IMR-90 (cell line): ENCODE results near the gene KIAA0319L. TPM values are rescaled to one million over a fixed set of nuclear protein-coding genes. Genes with fewer than 3 reads are reported as not detected.

ENCODE experiments used
- ATAC-seq: fragments of 200-7000 bp; cut with Tn5 transposase; 2 replicates; pipeline ENCODE4 v1.9.1; 2020; ENCODE audit warnings: low read depth, mild to moderate bottlenecking, moderate library complexity
- BruUV-seq: library from RNA; stranded (reverse); fragments of 400-500 nt; replicated peaks from 2 replicates; lab custom pipeline; 2021; lab: Mats Ljungman, UMichigan
- CTCF ChIA-PET: fragments of 300-600 bp; formaldehyde crosslinking; extraction: SDS; loops from one replicate; lab custom pipeline; 2021; ENCODE audit warnings: antibody characterized with exemption; lab: Yijun Ruan, JAX
- POLR2A ChIA-PET: fragments of 300-600 bp; sonication (Branson Sonifier 250); formaldehyde crosslinking; loops from one replicate; lab custom pipeline; 2022; ENCODE audit warnings: antibody characterized with exemption; ENCODE audit not compliant: unreplicated experiment; lab: Charles Lee
- DNase-seq: peaks from one replicate; pipeline ENCODE4 v3.0.0; 2013
- H2AFZ ChIP-seq: replicated peaks from 2 replicates; pipeline ENCODE3; 2013; ENCODE audit warnings: low read length, mild to moderate bottlenecking; ENCODE audit not compliant: poor library complexity
- H2AK5ac ChIP-seq: 2 replicates; pipeline ENCODE4 v1.6.1; 2013; ENCODE audit warnings: low read depth, low read length, inconsistent platforms
- H2AK9ac ChIP-seq: replicated peaks from 2 replicates; pipeline ENCODE3; 2013; ENCODE audit warnings: mild to moderate bottlenecking, low read depth, low read length, moderate library complexity; ENCODE audit not compliant: poor library complexity
- H2BK120ac ChIP-seq: 2 replicates; pipeline ENCODE4 v1.6.1; 2013; ENCODE audit warnings: low read depth, low read length, inconsistent platforms
- H2BK15ac ChIP-seq: 3 replicates; pipeline ENCODE4 v1.6.1; 2013; ENCODE audit warnings: low read depth, low read length, inconsistent platforms
- H2BK20ac ChIP-seq: 2 replicates; pipeline ENCODE4 v1.6.1; 2013; ENCODE audit warnings: low read depth, mild to moderate bottlenecking, inconsistent platforms, low read length, moderate library complexity
- H2BK5ac ChIP-seq: 2 replicates; pipeline ENCODE4 v1.6.1; 2013; ENCODE audit warnings: mild to moderate bottlenecking, low read depth, low read length, inconsistent platforms; ENCODE audit not compliant: poor library complexity, severe bottlenecking
- H3K14ac ChIP-seq: replicated peaks from 2 replicates; pipeline ENCODE4 v1.6.1; 2013; ENCODE audit warnings: low read depth, low read length, inconsistent platforms
- H3K18ac ChIP-seq: 2 replicates; pipeline ENCODE4 v1.6.1; 2013; ENCODE audit warnings: low read depth, low read length, control low read depth
- H3K23ac ChIP-seq: 2 replicates; pipeline ENCODE4 v1.6.1; 2013; ENCODE audit warnings: low read depth, low read length, inconsistent platforms
- H3K27ac ChIP-seq: 2 replicates; pipeline ENCODE4 v1.5.1; 2013; ENCODE audit warnings: mild to moderate bottlenecking, control low read depth, low read length; ENCODE audit not compliant: insufficient read depth
- H3K27me3 ChIP-seq: 2 replicates; pipeline ENCODE4 v1.6.1; 2013; ENCODE audit warnings: low read length; ENCODE audit not compliant: control insufficient read depth, insufficient read depth
- H3K36me3 ChIP-seq: 2 replicates; pipeline ENCODE4 v1.6.1; 2013; ENCODE audit warnings: low read length, mixed read lengths; ENCODE audit not compliant: control insufficient read depth, insufficient read depth
- H3K4ac ChIP-seq: 2 replicates; pipeline ENCODE4 v1.6.1; 2013; ENCODE audit warnings: low read depth, low read length, inconsistent platforms
- H3K4me1 ChIP-seq: 2 replicates; pipeline ENCODE4 v1.6.1; 2013; ENCODE audit warnings: low read length, mixed read lengths; ENCODE audit not compliant: control insufficient read depth, insufficient read depth
- H3K4me2 ChIP-seq: 2 replicates; pipeline ENCODE4 v1.6.1; 2013; ENCODE audit warnings: low read depth, mild to moderate bottlenecking, control low read depth, low read length, moderate library complexity
- H3K4me3 ChIP-seq: 2 replicates; pipeline ENCODE4 v1.5.1; 2013; ENCODE audit warnings: low read depth, mild to moderate bottlenecking, control low read depth, low read length, moderate library complexity; ENCODE audit not compliant: insufficient read depth
- H3K56ac ChIP-seq: 2 replicates; pipeline ENCODE4 v1.6.1; 2013; ENCODE audit warnings: low read length, inconsistent platforms; ENCODE audit not compliant: insufficient read depth; ENCODE audit errors: extremely low read depth
- H3K79me1 ChIP-seq, 2 experiments: 2 replicates each; pipeline ENCODE4 v1.6.1; 2013; ENCODE audit warnings: low read length in 2 of 2, inconsistent platforms in 1 of 2, low read depth in 1 of 2
- H3K9ac ChIP-seq: 2 replicates; pipeline ENCODE4 v1.6.1; 2013; ENCODE audit warnings: low read depth, low read length, control low read depth
- H3K9me1 ChIP-seq: 2 replicates; pipeline ENCODE4 v1.6.1; 2013; ENCODE audit warnings: low read length, inconsistent platforms; ENCODE audit not compliant: insufficient read depth
- H3K9me3 ChIP-seq: 2 replicates; pipeline ENCODE4 v1.6.1; 2013; ENCODE audit warnings: low read length; ENCODE audit not compliant: control insufficient read depth, insufficient read depth
- H4K20me1 ChIP-seq: 2 replicates; pipeline ENCODE4 v1.6.1; 2013; ENCODE audit warnings: low read length, inconsistent platforms; ENCODE audit not compliant: insufficient read depth
- H4K5ac ChIP-seq: 2 replicates; pipeline ENCODE4 v1.6.1; 2013; ENCODE audit warnings: mild to moderate bottlenecking, low read depth, low read length, control low read depth
- H4K8ac ChIP-seq, 2 experiments: 2 replicates each; pipeline ENCODE4 v1.6.1; 2013; ENCODE audit warnings: low read depth in 2 of 2, low read length in 2 of 2, control low read depth in 1 of 2, inconsistent platforms in 1 of 2
- H4K91ac ChIP-seq: 2 replicates; pipeline ENCODE4 v1.6.1; 2013; ENCODE audit warnings: low read depth, low read length, inconsistent platforms; ENCODE audit not compliant: insufficient read depth
- CHD1 ChIP-seq: IDR thresholded peaks from 2 replicates; pipeline ENCODE4 v1.6.1; 2012; ENCODE audit warnings: low read depth, low read length, improper control_type of control experiment
- RCOR1 ChIP-seq: IDR thresholded peaks from 2 replicates; pipeline ENCODE4 v1.6.1; 2012; ENCODE audit warnings: mild to moderate bottlenecking, low read length, improper control_type of control experiment; ENCODE audit not compliant: insufficient replicate concordance
- USF2 ChIP-seq: fragments of 150-350 bp; IDR thresholded peaks from 2 replicates; pipeline ENCODE4 v1.6.1; 2017; ENCODE audit warnings: mild to moderate bottlenecking, antibody characterized with exemption, low read length, low read depth
- WGBS, 2 experiments: methylation state at CpG; one replicate each; pipeline versions ENCODE4 v1.1.5 to v1.1.7; 2013; ENCODE audit warnings: missing lambda C conversion rate in 2 of 2; ENCODE audit not compliant: insufficient read length in 1 of 2; ENCODE audit errors: extremely low coverage in 2 of 2; 5-methylcytosine and 5-hydroxymethylcytosine counted together
- dilution Hi-C: fragments of 300-500 bp; cut with HindIII; formaldehyde crosslinking; loops from one replicate; pipeline ENCODE4 v1.14.3; 2018; ENCODE audit warnings: low sequenced_read_pairs; ENCODE audit not compliant: unreplicated experiment
- in situ Hi-C: fragments of 300-500 bp; cut with MboI; formaldehyde crosslinking; loops from 3 replicates; pipeline ENCODE4 v1.14.3; 2019; ENCODE audit warnings: low sequenced_read_pairs, inconsistent platforms, mixed read lengths
- intact Hi-C: fragments of 100-400 bp; cut with micrococcal nuclease; formaldehyde crosslinking; loops from 2 replicates; pipeline ENCODE4 v1.10.0; 2022
- polyA plus RNA-seq, 3 experiments: library from polyadenylated mRNA; depleted of rRNA; stranded (reverse); fragments of >200 nt; gene quantifications; 2 replicates each; pipeline ENCODE4 v1.2.3, GENCODE V29; 2012; ENCODE audit warnings: low replicate concordance in 1 of 3
- total RNA-seq: library from RNA; depleted of rRNA; stranded (reverse); fragments of >200 nt; gene quantifications from 2 replicates; pipeline ENCODE4 v1.2.3, GENCODE V29; 2012

KIAA0319L gene
- total and polyA plus RNA-seq, 2 of the 4 experiments (the other 2 are of a cell fraction): 38.0 to 49.8 TPM

- intact Hi-C loops: no loop called here
- POLR2A ChIA-PET: no interaction called here
- H3K4me3 ChIP-seq: no peak overlapping the region
- H4K5ac ChIP-seq: no peak overlapping the region
- H3K4ac ChIP-seq: no peak overlapping the region
- no peaks in the 10 kb centered on the region for H3K9me3 ChIP-seq
- no peak overlapping the region for H3K27ac ChIP-seq
- H3K9ac ChIP-seq: no peak overlapping the region
- no peak overlapping the region for H4K91ac ChIP-seq
- peaks cover 0 to 3% of the 10 kb centered on the region in 2 experiments; a peak in 1 of 4 replicates for H3K79me1 ChIP-seq
- DNase-seq (no peak), ATAC-seq (no peak)
- CTCF ChIA-PET: no interaction called here
- no CpG with 5 or more reads among the region's 5 CpGs for WGBS, 2 experiments
- H2AK9ac ChIP-seq: no peak overlapping the region
- peaks cover 15% of the 10 kb centered on the region for H3K36me3 ChIP-seq
- H3K23ac ChIP-seq: no peak overlapping the region
- H3K14ac ChIP-seq: no peak overlapping the region
- H4K8ac ChIP-seq: no peak overlapping the region
- no peak overlapping the region for H3K18ac ChIP-seq
- no peak overlapping the region for H2BK20ac ChIP-seq
- no TSS peak for BruUV-seq
- H3K4me2 ChIP-seq: no peak overlapping the region
- H3K9me1 ChIP-seq: peaks cover 10% of the 10 kb centered on the region
- H3K56ac ChIP-seq: no peak overlapping the region
- no peak overlapping the region for H2BK15ac ChIP-seq
- no peak overlapping the region for H2AFZ ChIP-seq
- no peaks in the 10 kb centered on the region for H3K4me1 ChIP-seq
- in situ Hi-C loops: no loop called here
- no peak overlapping the region for H2BK120ac ChIP-seq
- H4K20me1 ChIP-seq: no peaks in the 10 kb centered on the region; the same call in 1 of the 2 replicates
- no peaks in the 10 kb centered on the region for H3K27me3 ChIP-seq
- H2BK5ac ChIP-seq: no peak overlapping the region
- TF ChIP-seq CHD1 (no peak), USF2 (no peak), RCOR1 (no peak)
- dilution Hi-C loops: no loop called here
- no peak overlapping the region for H2AK5ac ChIP-seq
These were observed 40.7 kb upstream of the KIAA0319L start for GRCh38 chr1:35597870-35598269.
